ENCODE measurements around the gene CCND3.

Gene CCND3

DNA sequence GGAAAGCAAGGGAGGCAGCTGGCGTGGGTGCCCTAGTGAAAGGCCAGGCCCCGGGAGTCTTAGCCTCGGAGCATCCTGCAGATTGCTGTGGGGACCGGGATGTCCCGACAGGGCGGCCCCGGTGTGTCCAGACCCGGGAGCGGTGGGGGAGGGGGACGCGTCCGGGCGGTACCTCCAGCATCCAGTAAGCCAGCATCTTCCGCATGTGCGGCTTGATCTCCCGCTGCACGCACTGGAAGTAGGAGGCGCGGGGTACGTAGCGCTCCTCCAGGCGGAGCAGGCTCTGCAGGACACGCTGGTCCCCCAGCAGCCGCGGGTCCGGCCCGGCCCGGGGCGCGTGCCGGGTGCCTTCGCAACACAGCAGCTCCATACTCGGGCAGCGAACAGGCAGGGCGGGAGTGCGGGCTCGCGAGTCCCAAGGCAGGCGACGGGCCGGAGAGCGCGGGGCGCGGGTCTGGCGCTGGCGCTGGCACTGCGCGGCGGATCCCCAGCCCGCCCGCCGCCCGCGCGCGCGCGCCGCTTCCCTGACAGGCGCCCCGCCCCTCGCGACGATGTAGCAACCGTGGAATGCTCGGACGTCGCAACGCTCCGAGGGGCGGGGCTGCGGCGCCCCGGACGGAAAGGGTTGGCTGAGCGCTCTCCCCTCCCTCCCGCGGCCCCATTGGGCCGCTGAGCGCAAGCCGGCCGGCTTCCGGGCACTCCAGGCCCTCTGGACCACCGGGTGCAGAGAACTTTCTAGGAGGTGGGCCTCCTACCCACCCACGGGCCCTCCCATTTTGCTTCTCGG lies at the start of gene CCND3:
Gene CCND3 (minus strand): TSS at position 529 of the 787 bp plus-strand sequence. CDS start 159 bp downstream, at position 370.
- peak; percentile 57 to 77 for DNase-seq (ENCODE audit: low read depth in 2 of 2, low spot score in 1 of 2)

DNA sequence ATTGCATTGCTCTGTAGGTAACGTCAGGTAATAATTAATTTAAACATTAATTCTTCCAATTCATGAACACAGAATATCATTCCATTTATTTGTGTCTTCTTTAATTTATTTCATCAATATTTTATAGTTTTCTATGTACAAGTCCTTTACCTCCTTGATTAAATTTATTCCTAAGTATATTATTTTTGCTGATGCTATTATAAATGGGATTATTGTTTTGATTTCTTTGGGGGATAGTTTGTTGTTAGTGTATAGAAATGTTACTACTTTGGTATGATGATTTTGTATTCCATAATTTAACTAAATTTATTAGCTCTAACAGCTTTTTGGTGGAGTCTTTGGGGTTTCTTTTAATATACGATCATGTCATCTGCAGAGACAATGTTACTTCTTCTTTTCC lies 44.7 kb upstream of the CCND3 start:
- no peak for DNase-seq (ENCODE audit: low read depth in 2 of 2, low spot score in 1 of 2)

DNA sequence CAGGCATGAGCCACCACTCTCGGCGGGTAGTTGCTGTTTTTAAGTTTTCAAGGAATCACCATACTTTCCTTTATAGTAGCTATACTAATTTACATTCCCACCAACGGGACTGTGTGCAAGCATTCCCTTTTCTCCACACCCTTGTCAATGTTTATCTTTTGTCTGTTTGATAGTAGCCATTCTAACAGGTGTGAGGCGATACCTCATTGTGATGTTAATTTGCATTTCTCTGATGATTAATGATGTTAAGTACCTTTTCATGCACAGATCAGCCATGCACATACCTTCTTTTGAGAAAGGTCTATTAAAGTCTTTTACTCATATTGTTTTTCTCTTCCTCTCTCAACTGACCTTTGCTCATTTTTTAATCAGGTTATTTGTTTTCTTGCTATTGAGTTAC lies 43.0 kb upstream of the CCND3 start:
- DNase-seq (ENCODE audit: low read depth in 2 of 2, low spot score in 1 of 2) = no peak

DNA sequence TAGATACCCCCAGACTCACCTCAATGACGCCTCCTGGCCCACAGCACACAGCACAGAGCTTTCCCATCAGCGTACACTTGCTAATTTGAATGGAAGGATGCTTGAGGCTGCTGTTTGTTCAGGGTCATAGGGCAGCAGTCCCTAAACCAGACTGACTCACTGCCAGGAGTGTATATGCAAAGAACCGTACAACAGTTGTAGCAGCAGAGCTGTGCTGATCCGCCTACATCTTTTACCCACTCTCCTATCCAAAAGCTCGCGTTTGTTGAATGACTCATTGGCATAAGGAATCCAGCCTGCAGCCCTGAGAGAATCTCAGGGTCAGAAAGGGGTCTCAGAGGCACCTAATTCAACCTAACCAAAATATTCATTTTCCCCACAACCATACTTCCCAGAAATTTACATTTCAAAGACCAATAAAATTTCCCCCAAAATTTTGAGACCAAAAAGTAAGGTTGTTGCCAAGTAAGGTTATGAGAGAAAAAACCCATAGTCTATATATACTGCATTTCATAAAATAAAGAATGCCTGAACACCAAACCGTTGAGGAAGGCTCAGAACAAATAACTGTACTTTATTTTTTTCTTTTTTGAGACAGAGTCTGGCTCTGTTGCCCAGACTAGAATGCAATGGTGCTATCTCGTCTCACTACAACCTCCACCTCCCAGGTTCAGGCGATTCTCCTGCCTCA lies 35.3 kb upstream of the CCND3 start:
- DNase-seq (ENCODE audit: low read depth in 2 of 2, low spot score in 1 of 2) = peak in 1 of 2 donors; percentile 8

DNA sequence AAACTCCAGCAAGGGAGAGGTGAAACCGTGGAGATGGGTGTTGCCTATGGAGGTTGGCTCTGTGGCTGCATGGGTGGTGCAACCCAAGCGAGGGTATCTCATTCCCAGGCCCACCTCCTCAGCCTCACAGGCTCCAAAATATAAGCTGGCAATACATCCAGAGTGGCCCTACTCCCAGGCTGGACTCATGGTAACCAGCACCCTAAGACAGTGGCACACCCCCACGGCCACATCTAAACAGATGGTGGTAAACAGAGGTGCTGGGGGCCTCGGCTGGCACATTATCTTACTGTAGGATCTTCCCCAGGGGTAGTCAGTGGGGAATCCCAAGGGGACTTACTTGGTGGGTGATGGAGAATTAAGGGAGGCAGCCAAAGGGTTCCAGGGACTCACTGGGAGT lies 33.7 kb upstream of the CCND3 start:
- DNase-seq (ENCODE audit: low read depth in 2 of 2, low spot score in 1 of 2) = no peak

DNA sequence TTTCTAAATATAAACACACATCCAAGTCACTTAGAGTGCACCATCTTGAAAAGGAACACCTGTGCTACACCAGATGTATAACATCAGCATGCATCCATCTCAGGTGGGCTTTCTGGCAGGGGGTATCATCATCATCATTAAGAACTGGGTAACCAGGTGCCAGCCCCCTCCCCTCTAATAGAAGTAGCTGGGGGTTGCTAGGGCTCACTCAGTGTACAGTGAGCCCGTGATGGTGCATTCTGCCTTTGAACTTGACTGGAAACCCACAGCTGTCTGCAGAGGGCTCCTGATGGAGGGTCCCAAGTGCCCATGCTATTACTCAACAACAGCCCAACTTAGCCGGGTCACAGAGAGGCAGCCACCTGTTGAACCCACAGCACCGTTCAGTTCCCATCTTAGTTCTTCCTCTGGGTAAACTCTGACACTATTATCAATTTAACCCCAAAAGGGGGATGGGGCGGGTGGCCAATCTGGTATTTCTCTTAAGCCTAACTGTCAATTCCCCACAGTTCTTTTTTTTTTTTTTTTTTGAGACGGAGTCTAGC lies 32.7 kb upstream of the CCND3 start:
- no peak for DNase-seq (ENCODE audit: low read depth in 2 of 2, low spot score in 1 of 2)

DNA sequence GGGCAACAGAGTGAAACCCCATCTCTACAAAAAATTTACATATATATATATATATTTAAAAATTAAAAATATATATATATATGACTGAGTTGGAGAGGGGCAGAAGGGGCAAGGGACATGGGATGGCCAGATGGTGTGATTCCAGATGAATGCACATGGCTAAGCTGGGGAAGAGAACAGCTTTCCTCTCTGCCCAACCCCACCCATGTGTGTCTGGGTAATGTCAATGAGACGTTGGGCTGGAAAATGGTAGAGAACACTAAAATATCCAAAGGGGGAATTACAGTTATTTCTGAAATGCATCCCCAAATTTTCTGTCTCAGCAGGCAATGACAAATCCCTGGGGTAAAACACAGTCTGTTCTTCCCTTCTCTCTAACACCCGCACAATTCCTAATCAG lies 31.2 kb upstream of the CCND3 start:
- DNase-seq (ENCODE audit: low read depth in 2 of 2, low spot score in 1 of 2) = no peak

DNA sequence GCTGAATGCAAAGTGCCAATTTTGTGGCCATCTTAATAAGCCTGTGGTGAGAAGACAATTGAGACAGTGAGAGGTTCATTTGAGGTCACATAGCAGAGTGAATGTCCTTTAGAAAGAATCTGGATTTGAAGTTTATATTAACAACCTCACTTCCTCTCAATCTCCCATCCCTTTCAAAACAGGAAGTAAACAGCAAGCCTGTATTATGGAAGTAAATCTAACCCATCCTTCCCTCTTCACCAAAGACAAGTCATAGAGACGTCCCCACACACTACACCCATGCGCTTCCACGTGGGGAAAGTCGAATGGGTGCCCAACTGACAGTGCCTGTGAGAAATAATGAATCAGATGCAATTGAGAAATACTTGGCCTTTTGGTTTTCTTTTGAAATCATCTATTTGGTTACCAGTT lies 28.8 kb upstream of the CCND3 start:
- peak; percentile 14 to 41 for DNase-seq (ENCODE audit: low read depth in 2 of 2, low spot score in 1 of 2)

DNA sequence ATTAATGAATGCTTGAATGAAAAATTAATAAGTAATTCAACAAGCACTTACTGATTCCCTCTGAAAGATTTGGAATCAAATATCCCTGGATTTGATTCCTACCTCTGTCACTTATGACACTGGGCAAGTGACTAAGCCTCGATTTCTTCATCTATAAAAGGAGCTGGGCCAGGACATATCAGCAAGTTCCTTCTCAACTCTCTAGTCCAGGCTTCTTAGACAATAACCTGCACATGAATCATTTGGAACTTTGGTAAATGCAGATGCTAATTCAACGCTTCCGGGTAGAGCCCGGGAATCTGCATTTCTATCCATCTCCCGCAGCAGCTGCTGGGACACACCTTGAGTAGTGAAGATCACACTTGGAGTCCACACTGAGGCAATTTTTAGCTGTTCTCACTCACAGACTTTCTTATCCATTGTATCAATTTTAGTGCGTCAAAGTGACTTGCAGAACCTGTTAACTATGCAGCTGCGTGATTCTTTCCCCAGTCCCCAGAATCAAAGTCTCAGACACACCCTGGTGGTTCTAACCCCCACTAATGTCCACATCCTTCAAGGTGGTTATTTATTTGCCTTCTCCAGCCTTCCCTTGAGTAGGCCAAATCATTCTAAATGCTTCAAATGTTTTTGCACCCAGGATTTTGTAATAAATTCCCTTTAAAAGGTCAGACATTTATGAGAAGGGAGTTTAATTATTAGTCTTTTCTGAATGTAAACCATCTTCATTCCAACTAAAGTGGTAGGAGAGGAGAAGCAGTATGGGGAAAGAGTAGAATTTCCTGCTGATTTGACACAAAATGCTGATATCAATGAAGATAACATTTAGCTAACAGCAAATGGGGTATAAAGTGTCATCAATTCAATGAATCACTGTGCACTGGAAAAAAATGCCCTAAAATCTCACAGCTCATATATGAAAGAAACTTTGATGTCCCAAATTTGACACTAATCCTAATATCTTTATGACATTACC lies 26.0 kb upstream of the CCND3 start:
- DNase-seq (ENCODE audit: low read depth in 2 of 2, low spot score in 1 of 2) = no peak

DNA sequence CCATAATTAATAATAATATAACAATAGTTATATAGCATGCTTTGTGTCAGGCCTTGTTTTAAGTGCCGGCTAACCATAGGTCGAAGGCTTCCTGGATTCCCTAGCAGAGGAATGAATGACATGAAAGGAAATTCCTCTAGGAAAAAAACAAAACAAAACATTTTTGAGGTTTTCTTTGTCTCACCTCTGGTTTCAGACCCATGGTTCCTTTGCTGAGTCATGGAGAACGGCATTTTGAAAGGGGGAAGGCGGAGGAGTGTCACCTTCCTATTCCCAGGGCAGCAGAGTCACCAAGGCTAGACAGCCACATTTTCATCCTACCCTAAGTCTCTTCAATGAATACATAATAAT lies 25.3 kb upstream of the CCND3 start:
- DNase-seq (ENCODE audit: low read depth in 2 of 2, low spot score in 1 of 2) = no peak

DNA sequence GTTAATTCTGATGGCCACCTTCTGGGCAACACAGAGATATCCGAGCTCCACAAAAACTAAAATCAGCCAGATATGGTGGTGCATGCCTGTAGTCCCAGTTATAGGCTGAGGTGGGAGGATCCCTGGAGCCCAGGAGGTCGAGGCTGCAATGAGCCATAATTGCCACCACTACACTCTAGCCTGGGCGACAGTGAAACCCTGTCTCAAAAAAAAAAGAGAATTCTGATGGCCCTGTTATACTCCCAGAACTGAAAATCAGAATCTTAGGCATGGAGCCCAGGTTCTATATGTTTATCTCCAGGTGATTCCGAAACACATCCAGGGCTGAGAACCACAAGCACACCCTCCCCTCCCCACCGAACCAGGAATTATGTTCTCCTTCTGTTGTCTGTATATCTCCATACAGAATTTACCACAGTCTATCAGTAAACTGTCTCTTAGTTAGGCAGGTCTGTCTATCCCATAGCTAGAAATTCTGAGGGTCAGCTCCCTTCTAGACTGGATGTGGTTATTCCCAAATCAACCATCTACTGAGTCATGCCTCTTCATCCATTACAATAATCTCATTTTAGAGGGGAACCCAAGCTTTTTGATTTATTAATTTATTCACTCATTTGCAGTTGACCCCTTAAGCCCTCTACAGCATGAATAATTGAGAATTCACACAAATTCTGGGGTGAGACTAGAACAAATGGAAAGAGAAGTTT lies 24.8 kb upstream of the CCND3 start:
- no peak for DNase-seq (ENCODE audit: low read depth in 2 of 2, low spot score in 1 of 2)

DNA sequence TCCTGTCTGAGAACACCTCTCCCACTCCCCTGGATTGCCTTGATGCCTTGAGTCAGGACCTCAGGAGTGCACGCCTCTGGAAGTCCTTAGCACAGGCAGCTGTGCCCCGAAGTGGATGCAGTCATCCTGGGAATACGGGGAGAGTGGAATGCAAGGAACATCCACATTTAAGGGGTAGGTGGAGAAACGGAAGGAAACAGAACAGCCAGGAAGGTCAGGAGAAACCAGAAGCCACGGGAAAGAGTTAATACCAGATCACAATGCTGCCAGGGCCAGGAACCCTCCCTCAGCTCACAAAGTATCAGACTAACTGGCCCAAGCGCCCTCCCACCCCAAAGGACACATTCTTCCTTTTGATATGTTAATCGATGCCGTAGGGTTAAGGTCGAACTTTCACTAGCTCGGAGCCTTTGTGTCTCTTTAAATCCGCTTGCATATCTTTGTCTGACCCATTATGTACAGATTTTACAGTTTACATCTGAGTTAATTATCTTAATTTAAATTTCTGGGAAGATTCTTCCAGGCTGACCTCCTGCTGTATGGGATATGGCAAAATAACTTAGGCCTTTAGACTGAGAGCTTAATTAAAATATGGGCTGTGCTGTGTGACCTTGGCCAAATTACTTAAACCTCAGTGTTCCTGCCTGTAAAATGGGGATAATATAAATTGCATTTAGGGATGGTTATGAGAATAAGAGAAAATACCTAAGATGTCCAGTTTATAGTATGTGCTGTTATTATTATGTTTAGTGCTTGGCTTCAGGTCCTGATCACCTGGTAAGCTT lies 24.0 kb upstream of the CCND3 start:
- no peak for DNase-seq (ENCODE audit: low read depth in 2 of 2, low spot score in 1 of 2)

DNA sequence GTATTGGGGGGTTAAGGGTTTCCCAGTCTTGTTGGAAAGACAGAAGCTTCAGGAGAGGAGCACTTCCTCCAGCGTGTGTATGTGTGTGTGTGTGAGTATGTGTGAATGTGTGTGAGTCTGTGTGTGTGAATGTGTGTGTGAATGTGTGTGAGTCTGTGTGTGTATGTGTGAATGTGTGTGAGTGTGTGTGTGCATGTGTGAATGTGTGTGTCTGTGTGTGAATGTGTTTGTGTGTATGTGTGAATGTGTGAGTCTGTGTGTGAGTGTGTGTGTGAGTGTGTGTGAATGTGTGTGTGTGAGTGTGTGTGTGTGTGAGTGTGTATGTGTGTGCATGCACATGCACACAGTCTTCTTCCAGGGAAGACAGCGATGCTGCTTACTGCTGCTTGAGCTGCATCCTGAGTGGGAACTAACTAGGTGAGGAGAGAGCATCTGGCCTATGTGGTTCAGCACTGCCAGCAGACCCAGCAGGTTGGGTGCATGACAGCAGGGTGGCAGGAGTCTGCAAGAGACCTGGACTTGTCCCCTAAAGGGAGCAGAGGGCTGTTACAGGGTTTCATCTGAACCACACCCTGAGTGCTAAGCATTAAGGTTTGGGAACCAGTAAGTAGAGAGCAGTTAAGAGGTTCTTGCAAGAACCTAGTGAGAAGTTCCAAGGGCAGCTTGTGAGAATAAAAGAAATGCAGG lies 22.7 kb upstream of the CCND3 start:
- no peak for DNase-seq (ENCODE audit: low read depth in 2 of 2, low spot score in 1 of 2)

DNA sequence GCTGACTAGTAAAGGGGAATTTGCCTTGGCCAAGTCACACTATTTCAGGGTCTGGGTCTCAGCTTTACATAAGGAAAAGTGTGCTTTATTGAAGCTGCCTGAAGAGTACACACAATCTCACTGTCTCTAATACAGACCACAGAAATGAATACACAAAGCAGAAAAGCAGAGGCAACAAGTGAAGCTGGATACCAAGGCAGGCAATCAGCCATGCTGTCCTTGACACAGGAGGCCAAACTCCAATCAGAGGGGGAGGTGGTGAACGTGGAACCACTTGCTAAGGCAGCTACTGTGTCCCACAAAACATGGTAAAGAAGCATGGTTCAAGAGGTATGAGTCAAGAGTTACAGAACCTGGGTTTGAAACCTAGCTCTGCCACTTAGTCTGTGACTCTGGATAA lies 21.8 kb upstream of the CCND3 start:
- no peak for DNase-seq (ENCODE audit: low read depth in 2 of 2, low spot score in 1 of 2)

DNA sequence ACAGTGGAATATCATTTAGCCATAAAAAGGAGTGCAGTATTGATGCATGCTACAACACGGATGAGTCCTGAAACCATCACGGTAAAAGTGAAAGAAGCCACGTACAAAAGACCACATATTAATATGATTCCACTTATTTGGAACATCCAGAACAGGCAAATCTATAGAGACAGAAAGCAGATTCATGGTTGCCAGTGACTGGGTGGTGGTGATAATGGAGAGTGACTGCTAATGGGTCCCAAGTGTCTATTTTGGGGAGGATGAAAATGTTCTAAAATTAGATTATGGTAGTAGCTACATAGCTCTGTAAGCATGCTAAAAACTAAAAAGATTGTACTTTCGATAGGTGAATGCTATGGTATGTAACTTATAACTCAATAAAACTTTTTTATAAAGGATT lies 18.4 kb upstream of the CCND3 start:
- DNase-seq (ENCODE audit: low read depth in 2 of 2, low spot score in 1 of 2) = no peak

DNA sequence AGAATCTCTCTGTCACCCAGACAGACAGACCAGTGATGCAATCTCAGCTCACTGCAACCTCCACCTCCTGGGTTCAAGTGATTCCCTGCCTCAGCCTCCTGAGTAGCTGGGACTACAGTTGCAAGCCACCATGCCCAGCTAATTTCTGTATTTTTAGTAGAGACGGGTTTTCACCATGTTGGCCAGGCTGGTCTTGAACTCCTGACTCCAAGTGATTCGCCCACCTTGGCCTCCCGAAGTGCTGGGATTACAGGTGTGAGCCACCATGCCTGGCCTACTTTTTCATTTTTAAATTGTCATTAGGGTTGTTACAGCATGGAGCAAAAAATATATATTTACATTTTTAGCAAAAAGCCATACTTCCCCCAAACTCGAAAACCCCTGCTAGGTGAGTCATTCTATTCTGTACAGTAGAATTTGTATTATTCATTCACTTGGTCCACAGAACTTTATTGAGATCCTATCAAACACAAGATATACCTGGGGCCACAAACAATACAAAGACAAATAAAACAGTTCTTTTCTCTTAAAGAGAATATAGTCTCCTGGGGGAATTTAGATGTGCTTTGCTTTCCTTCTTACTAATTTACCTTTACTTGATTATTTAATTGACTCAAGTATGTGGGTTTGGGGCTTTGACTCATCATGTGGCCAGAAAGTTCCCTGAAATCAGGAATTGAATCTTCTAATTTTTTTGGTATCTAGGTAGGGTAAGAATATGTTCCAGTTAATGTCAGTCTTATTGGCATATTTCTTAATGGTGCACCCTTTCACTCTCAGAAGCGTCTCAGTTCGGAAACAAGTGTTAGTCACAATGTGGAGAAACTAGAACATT lies 16.6 kb upstream of the CCND3 start:
- no peak for DNase-seq (ENCODE audit: low read depth in 2 of 2, low spot score in 1 of 2)

DNA sequence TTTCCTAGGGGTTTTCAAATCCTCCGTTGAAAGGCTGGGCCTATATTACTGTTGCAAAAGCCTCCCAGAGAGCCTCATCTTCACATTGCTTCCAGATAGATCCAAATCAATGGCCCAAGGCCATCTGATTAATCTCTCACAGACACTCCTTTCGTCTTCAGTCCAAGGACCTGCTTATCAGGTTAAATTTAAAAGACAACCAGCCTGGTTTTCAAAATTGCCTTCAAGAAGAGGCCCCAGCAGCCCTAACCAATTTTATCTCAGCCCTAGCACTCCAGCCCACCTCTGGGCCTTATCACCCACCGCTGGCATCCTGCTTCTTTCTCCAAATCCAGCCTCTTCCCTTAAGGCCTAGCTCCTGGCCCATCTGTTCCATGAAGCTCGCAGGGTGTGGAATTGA lies 15.5 kb upstream of the CCND3 start:
- DNase-seq (ENCODE audit: low read depth in 2 of 2, low spot score in 1 of 2) = no peak

DNA sequence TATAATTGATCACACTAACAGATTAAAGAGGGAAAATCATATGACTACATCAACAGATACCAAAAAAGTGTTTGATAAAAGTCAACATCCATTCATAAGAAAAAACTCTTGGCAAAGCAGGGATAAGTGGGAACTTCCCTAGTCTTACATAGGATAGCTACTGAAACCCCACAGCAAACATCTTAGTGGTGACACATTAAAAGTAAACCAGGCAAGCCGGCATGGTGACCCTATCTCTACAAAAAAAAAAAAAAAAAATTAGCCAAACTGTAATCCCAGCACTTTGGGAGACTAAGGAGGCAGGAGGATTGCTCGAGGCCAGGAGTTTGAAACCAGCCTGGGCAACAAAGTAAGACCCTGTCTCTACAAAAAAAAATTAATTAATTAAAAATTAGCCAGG lies 13.8 kb upstream of the CCND3 start:
- DNase-seq (ENCODE audit: low read depth in 2 of 2, low spot score in 1 of 2) = no peak

DNA sequence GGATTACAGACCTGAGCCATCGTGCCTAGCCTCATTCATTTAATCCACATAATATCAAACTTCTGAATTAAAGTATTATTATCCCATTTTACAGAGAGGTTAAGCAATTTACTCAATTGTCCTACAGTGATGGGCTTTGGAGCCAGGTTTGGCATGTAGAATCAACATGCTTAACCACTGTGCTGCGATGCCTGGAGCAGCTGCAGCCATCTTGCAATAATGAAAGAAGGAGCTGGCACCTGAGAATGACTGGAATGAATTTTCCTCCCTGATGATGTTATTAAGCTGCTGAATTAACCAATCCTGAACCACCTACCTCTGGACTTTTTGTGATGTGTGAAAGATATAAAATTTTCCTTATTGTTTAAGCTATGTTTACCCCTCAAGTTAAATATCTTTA lies 13.1 kb upstream of the CCND3 start:
- DNase-seq (ENCODE audit: low read depth in 2 of 2, low spot score in 1 of 2) = no peak
